HG03432 (cell line): ENCODE data around the gene FNIP2.
"Not testable (repeated sequence)": the region's sequence is repeated elsewhere in the genome, so short reads cannot be mapped to it uniquely, and the experiment has no call there.

Experiments
- ATAC-seq: cut with Tn5 transposase; IDR thresholded peaks from one replicate; pipeline ENCODE4 v1.9.1; 2021; ENCODE audit warnings: mild to moderate bottlenecking, moderate library complexity; ENCODE audit not compliant: unreplicated experiment

Gene FNIP2

DNA sequence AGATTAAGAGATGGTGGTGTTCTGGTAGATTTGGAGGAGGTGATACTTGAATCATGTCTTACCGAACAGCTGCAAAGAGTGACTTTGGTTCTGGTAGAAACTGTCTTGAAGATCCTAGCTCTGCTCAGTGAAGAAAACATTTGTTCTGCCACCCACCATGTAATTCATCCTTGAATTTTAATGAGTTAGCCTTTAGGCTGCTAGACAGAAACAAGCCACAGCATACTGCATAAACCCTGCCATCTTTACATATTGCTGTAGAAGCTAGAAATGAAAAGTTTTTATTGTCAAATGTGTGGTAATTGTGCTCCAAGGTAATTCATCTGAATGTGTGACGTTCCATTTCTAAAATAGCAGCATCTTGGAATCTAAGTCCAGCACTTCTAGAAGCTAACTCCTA is 173.1 kb downstream of the FNIP2 start:
- no peak for ATAC-seq

DNA sequence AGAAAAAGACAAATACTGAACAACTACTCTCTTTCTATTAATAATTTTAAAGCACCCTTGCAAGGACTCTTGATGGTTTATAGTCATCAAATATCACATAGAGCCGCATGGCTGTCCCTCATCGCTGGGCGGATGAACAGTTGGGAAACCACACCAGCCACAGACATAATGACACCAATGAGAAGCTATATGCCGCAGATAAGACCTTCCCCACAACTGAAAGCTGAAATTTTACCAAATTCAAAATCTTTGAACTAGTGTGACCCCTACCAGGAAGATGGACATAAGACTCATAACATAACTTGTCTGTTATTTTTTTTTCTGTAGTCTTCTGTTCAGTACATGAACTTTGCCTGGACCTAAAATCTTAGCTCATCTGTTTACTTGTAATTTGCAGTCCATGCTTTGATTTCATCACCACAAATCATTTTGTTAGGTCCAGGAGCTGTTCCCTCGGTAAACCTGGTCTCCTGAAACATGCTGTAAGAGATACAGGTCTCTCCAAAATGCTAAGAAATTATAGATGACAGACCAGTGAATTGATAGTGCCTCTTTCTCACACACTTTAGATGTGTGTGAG is 176.8 kb downstream of the FNIP2 start:
- no peak for ATAC-seq

GRCh38 chr4:158946825-158947224 is 178.0 kb downstream of the FNIP2 start:
- ATAC-seq, result no peak

DNA sequence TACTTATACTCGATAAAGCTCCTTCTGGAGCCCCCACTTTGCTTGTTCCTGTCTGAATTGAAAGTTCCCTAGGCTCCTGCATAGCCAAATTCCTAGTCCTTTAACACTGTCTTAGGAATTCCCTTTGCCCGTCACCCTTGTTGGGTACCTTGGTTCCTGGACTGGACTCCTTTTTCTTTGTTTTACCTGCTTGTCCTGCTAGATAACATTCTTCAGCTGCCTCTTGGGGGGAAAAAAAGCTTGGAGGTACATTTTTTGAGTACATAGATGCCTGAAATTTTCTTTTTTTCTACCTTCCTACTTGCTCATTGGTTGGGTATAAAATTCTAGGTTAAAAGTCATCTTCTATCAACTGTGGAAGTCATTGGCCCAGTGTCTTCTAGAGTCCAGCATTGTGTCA is 179.2 kb downstream of the FNIP2 start:
- no peak for ATAC-seq

- peak; percentile 74 for ATAC-seq
Measured at GRCh38 chr4:158949099-158949498, 180.3 kb downstream of the FNIP2 start.

DNA sequence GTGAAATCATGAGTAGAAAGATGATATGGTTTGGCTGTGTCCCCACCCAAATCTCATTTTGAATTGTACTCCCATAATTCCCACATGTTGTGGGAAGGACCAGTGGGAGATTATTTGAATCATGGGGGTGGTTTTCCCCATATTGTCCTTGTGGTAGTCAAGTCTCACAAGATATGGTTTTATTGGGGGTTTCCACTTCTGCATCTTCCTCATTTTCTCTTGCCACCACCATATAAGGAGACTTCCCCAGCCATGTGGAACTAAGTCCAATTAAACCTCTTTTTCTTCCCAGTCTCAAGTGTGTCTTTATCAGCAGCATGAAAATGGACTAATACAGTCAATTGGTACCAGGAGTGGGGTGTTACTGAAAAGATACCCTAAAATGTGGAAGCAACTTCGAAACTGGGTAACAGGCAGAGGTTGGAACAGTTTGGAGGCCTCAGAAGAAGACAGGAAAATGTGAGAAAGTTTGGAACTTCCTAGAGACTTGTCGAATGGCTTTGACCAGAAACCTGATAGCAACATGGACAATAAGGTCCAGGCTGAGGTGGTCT is 183.5 kb downstream of the FNIP2 start:
- not testable (repeated sequence) for ATAC-seq

- ATAC-seq, result not testable (repeated sequence)
Measured at GRCh38 chr4:158956345-158956744, 187.5 kb downstream of the FNIP2 start.

DNA sequence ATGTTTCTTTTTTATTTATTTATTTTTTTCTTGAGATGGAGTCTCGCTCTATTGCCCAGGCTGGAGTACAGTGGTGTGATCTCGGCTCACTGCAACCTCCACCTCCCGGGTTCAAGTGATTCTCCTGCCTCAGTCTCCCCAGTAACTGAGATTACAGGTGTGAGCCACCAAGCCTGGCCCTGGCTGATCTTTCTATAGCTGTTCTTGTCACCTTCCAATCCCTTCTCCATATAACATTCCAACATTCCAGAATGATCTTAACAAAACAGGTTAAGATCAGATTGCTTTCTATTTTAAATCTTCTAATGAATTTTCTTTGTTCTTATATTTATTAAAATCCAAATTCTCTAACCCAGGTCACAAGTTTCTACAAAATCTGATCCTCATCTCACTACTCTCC is 188.1 kb downstream of the FNIP2 start:
- ATAC-seq, result not testable (repeated sequence)
